ENCODE data around the gene YEATS4.

YEATS4 gene

DNA sequence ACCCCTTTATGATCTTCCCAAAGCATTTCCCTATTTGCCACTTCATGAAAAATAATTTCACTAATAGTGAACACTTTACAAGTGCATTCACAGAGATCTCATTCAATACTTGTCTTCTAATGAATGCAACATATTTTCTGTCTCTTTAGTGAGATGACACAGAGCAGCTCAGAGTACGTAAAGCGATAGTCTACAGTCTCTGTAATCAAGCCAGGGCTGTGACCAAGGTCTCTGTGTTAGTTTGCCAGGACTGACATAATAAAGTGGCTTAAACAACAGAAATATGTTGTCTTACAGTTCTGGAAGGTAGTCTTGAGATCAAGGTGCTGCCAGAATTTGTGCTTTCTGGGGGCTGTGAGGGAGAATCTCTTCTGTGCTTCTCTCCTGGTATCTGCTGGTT lies 77.5 kb downstream of the YEATS4 start:
- no peaks in the 10 kb centered on the region for H3K4me1 ChIP-seq (ENCODE audit: control insufficient read depth, insufficient read depth, low read length)
- no peaks in the 10 kb centered on the region for H3K9me3 ChIP-seq (ENCODE audit: control insufficient read depth, insufficient read depth, low read length)
- H3K27me3 ChIP-seq (ENCODE audit: control insufficient read depth, insufficient read depth, low read length): no peaks in the 10 kb centered on the region
- H3K4me3 ChIP-seq (ENCODE audit: low read depth, low read length): no peak overlapping the region
- no peak overlapping the region for H3K9ac ChIP-seq (ENCODE audit: low read depth, low read length)
- no peak overlapping the region for H3K27ac ChIP-seq (ENCODE audit: low read depth, low read length)
- H3K36me3 ChIP-seq (ENCODE audit: control insufficient read depth, insufficient read depth, low read length): no peaks in the 10 kb centered on the region

DNA sequence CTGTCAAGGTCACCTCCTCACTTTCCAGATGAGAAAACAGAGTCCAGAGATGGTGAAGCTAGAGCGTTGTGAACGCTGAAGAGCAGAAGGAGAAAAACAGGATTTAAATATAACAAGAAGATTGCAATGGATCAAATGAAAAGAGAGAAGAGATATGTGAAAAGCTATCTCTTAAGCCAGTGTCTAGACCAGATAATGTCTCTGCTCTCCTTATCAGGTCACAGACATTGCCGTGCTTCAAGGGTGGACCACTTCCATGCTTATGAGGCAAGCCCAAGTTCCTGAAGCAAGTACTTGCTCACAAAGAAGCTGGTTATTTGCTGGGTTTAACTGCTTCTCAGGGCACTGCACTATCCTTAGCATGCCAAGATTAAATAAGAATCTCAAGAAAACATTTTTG lies 79.0 kb downstream of the YEATS4 start:
- no peaks in the 10 kb centered on the region for H3K36me3 ChIP-seq (ENCODE audit: control insufficient read depth, insufficient read depth, low read length)
- H3K27ac ChIP-seq (ENCODE audit: low read depth, low read length): no peak overlapping the region
- H3K4me3 ChIP-seq (ENCODE audit: low read depth, low read length): no peak overlapping the region
- no peaks in the 10 kb centered on the region for H3K9me3 ChIP-seq (ENCODE audit: control insufficient read depth, insufficient read depth, low read length)
- no peaks in the 10 kb centered on the region for H3K27me3 ChIP-seq (ENCODE audit: control insufficient read depth, insufficient read depth, low read length)
- no peak overlapping the region for H3K9ac ChIP-seq (ENCODE audit: low read depth, low read length)
- no peaks in the 10 kb centered on the region for H3K4me1 ChIP-seq (ENCODE audit: control insufficient read depth, insufficient read depth, low read length)

DNA sequence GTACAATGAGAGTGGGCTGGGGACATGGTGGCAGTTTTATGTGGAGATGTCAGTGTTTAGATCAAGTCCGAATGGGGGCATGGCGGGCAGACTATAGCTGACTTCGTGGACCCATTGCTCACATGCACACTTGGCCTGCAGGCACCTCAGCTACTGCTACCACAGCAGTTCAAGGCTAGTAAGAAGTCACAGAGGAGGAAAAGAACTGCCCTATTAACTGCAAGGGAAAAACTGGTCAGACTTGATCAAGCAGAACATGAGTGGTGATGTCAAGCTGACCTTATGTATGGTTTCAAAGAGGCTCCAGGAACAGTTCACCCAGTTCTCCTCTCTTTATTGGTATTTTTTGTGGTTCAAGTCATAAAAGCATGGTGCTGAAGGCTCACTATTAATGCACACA lies 80.5 kb downstream of the YEATS4 start:
- H3K27ac ChIP-seq (ENCODE audit: low read depth, low read length): no peak overlapping the region
- no peaks in the 10 kb centered on the region for H3K27me3 ChIP-seq (ENCODE audit: control insufficient read depth, insufficient read depth, low read length)
- no peaks in the 10 kb centered on the region for H3K4me1 ChIP-seq (ENCODE audit: control insufficient read depth, insufficient read depth, low read length)
- H3K9me3 ChIP-seq (ENCODE audit: control insufficient read depth, insufficient read depth, low read length): no peaks in the 10 kb centered on the region
- H3K9ac ChIP-seq (ENCODE audit: low read depth, low read length): no peak overlapping the region
- H3K36me3 ChIP-seq (ENCODE audit: control insufficient read depth, insufficient read depth, low read length): no peaks in the 10 kb centered on the region
- H3K4me3 ChIP-seq (ENCODE audit: low read depth, low read length): no peak overlapping the region
